ENCODE measurements around the gene STYK1.
A peak's percentile ranks its signal among the peaks of the same experiment; 100 is the strongest.

The STYK1 gene

GRCh38 chr12:10673659-10674384 is at the start of gene STYK1:
STYK1 (minus strand) TSS chr12:10674052; CDS start chr12:10634618, 39,434 bp downstream.
- peak; percentile 73 for DNase-seq

DNA sequence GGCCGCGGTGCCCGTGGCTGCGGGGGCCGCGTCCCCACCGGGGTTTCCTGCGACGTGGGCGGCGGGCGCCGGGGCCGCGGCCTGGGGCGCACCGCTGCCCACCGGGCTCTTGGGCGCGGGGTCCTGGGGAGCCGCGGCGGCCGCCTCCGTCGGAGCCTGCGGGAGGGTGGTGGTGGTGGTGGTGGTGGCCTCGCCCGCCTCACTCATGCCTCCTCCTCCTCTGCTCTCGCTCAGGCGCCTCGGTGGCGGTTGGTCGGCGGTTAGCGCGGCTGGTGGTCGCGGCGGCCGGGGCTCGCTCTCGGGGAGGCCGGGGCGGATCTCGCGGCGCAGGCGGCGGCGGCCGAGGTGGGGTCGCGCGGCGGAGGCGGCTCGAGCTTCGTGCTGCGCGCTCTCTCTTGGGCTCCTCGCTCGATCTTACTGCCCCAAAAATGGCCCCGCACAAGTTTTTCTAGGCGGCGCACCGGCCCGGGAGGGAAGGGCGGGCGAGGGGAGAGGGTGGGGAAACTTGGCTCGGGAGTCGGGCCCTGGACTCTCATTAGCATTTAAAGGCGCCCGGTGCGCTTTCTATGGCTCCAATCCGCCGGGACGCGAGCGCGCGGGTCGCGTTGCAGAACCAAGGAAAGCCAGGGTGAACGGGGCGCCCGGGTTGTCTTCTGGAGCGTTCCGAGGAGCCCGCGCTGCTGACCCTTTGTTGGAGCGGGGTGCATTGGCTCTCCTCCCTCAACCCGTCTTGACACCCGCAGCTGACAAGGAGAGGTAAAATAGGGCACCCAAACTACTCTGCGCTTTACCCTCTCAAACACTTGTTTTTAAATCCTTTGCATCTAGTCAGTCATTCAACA is 49.3 kb upstream of the STYK1 start, which contains the start of gene YBX3:
Gene YBX3 (minus strand): TSS at position 419 of the 842 bp plus-strand sequence. CDS start 212 bp downstream, at position 207.
- peak; percentile 76 for DNase-seq

- DNase-seq, result peak; percentile 69
Observed at GRCh38 chr12:10722502-10722904, 48.7 kb upstream of the STYK1 start.

GRCh38 chr12:10721651-10722501 is 48.0 kb upstream of the STYK1 start:
- peak; percentile 70 for DNase-seq

DNA sequence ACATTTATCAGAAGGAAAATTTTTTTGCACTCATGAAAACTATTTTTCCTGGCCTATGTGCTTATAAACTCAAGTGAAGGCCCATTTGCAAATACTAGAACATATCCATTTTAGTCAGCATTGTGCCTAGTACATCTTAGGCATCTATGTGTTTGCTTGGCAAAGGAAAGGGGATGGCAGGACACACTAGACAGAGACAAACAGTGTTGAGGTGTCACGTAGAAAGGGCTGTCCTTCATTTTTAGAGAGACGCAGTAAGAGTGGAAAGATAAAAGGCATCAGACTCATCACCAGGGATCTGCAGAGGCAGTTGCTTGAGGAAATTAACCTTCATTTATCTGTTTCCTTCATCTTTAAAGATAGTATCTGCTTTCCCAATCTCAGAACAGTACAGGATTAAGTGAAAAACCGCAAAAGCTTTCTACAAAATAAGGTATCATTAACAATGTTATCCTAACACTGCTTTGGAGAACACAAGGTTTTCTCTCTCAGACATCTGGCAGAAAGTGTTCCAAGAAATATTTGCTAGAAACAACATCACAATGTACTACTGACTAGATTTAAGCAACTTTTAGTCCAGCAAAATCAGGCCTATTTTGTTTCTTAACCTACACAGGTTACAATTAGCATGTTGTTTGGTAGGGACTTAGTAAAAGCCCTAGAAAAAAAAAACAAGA is 47.3 kb upstream of the STYK1 start:
- DNase-seq, result no peak

GRCh38 chr12:10719482-10719881 is 45.6 kb upstream of the STYK1 start:
- no peak for DNase-seq

- DNase-seq, result no peak
Observed at GRCh38 chr12:10718279-10718821, 44.5 kb upstream of the STYK1 start.

DNA sequence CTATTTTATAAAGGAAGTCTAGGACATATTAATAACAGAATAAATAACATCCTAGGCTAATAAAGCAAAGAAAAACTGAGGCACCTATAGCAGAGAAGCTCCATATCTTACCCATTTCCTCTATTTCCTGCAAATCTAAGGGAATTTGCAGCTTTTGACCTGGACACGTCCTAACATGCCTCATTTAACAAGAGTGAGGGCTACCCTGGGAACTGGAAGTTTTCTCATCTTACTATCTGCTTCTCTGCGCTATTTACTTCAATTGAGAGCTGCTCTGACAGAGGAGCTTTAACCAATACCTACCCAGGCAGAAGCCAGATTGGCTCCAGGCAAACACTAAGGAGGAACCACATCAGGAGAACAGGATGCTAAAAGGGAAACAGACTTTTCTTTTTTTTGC is 43.6 kb upstream of the STYK1 start:
- DNase-seq, result no peak

DNA sequence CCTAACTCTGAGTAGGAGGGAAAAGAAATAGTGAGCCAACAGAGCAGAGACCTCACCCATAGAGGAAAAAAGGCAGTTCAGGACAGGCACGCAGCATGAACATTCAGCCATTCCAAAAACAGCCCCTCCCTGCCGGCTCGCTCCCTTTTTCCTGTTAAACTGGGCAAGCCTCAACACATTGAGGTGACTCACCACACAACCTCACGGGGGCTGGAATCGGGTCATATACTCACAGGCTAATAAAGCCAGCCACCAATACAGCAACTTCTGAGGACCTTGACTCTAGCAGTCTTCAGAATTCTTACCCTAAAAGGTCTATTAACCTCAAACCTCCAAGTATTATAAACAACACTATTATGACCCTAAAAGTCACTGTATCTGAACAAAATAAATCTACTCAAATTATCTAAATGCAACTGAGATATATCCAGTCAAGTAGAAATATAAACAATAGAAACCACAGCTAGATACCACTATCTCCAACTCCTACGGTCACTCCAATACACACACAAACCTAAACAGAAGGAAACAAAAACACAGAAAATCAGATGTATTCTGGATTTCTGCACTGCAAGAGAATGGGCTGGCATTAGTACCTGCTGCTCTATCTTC is 43.0 kb upstream of the STYK1 start:
- no peak for DNase-seq

- no peak for DNase-seq
Observed at GRCh38 chr12:10716277-10716676, 42.4 kb upstream of the STYK1 start.

DNA sequence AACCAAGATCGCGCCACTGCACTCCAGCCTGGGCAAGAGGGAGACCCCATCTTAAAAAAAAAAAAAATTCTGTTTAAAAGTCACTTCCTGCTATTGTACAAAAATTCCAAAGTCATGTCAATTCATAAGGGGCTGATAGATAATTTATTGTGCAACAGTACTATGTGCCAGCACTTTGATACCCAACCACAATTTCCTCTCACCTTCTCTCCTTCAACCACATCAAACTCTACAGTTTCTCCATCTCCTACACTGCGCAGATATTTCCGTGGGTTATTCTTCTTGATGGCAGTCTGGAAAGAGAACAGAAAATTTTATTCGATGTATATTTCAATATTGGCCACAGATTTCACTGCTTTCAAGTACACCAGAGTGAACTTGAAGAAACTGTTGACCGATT is 41.6 kb upstream of the STYK1 start:
- DNase-seq, result no peak

DNA sequence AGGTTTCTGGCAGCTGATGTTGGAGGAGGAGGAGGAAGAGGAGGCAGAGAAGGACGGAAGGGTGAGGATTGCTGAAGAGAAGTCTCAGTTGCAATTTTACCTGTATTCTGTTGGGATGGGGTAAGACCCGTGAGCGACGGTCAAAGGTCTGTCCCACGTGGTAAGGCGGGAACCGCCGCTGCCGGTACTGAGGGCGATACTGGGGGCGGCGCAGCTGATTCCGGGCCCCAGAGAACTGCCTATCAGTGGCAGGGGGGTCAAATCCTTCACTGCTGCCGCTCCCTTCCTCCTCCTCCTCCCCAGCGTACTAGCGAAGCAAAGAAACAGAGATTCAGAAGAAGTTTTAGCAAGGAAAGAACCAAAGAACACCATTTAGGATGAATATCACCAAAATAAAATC is 36.0 kb upstream of the STYK1 start:
- DNase-seq, result no peak

GRCh38 chr12:10708862-10709261 is 35.0 kb upstream of the STYK1 start:
- DNase-seq, result no peak

- DNase-seq, result no peak
Observed at GRCh38 chr12:10705655-10706054, 31.8 kb upstream of the STYK1 start.

- DNase-seq, result no peak
Observed at GRCh38 chr12:10701843-10702242, 28.0 kb upstream of the STYK1 start.

DNA sequence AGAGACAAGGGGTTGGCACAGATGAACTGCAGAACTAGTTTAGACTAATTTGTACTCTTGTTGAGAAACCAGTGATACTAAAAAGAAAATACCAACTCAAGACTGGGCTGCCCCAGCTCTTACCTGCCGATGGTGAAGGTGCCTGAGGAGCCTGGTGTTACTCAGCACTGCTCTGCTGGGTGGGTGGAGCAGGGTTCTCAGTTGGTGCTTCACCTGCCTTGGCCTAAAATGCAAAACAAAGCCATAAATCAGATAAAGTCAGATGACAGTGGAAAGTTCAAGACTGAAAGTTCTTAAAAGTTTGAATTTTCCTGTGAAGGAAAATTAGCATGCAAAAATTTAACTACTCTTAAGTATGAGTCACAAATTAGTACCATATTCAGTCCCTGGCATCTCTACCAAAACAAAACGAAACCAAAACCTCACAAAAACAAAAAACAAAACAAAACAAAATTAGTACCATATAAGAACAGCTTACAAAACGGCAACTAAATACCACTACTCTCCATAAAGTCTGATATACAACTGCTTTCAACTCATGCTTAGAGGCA is 27.4 kb upstream of the STYK1 start:
- peak; percentile 63 for DNase-seq

DNA sequence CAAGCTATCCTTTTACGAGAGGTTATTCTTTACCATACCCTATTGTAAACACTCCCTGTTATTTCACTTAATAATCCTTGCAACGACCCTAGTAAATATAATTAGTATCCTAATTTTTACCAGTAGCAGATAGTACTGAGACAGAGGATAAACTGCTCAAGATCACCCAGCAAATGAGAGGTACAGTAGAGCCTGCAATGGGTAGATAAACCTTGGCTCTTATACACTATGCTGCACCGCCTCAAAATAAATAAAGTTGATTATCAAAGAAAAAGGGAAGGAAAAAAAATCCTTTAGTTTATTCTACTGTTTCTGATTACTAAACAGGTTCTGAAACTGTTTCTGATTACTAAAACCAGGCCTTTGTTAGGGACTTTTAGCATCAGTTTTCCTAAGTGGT is 26.7 kb upstream of the STYK1 start:
- DNase-seq, result no peak

DNA sequence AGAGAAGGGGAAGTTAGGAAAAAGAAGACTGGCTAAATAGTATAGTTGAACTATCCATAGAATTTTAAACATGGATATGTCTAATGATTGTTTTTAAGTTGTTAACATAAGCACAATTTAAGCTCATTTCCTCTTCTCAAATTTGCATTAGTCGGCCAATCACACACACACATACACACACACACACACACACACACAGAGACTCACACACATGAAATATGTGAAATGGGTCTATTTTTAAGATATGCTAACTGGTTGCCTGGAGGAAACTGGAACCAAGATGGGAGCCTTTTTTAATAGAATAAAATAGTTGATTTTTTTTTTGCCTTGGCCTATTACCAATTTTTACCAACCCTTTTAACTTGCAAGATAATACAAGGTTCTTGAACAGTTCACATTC is 24.0 kb upstream of the STYK1 start:
- no peak for DNase-seq

GRCh38 chr12:10697156-10697555 is 23.3 kb upstream of the STYK1 start:
- no peak for DNase-seq

GRCh38 chr12:10690906-10691305 is 17.1 kb upstream of the STYK1 start:
- no peak for DNase-seq

DNA sequence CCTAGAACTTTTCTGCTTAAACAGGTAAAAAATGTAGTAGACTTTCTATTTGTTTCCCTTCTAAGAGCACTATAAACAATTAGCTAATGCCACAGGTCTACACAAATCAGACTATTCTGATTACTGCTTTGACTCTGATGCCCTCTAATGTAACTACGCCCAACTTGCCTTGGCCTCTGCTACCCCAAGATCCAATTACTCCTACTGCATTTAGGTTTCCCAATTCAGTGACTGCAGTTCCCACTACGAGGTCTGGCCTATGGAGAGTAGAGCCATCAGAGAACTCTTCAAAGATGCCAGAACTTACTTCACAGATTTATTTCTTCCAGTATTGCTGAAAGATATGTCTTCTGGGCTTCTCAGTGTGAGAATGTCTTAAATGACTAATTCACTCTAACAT is 15.3 kb upstream of the STYK1 start:
- no peak for DNase-seq

DNA sequence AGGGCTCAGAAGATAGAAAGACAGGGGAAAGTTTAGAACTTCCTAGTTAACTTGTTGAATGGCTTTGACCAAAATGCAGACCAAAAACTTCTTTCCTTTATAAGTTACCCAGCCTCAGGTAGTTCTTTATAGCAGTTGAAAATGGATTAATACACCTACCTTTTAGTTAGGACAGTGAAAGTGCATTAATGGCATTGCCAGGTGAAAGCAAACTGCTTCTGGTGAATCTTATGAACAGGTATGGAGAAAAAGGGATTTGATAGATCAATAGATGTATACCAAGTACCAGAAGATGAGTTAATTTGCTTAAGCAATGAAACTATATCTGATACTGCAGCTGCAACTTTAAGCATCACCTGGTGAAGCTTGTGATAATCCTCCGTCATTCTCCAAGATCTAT is 14.2 kb upstream of the STYK1 start:
- DNase-seq, result no peak
